A549 (cell line): Measurements from ENCODE around the gene SYT8. TPM values are rescaled to one million over a fixed set of nuclear protein-coding genes. Genes with fewer than 3 reads are reported as not detected.

Experiments used
- ATAC-seq, 2 experiments: fragments of 200-7000 bp in 1 of 2; fragments of >200 bp in 1 of 2; cut with Nextera tagmentation in 1 of 2; cut with Tn5 transposase in 1 of 2; 3 replicates each; pipeline versions ENCODE4 v1.8.0 to v1.9.1; 2018 to 2020; ENCODE audit warnings: mild to moderate bottlenecking in 1 of 2, moderate library complexity in 1 of 2
- CTCF ChIA-PET: fragments of 300-600 bp; sonication (Branson Sonifier 250); formaldehyde crosslinking; extraction: SDS; loops from one replicate; lab custom pipeline; 2021; ENCODE audit warnings: antibody characterized with exemption, inconsistent platforms; lab: Yijun Ruan, JAX
- POLR2A ChIA-PET: fragments of 350-600 bp; formaldehyde crosslinking; extraction: SDS; loops from one replicate; lab custom pipeline; 2021; ENCODE audit warnings: antibody characterized with exemption, inconsistent platforms; lab: Yijun Ruan, JAX
- DNase-seq, 2 experiments: peaks; one replicate each; pipeline versions ENCODE4 v3.0.0 to v3.0.0-alpha.2; 2011 to 2016; ENCODE audit warnings: low read depth in 1 of 2, low spot score in 1 of 2
- FAIRE-seq: peaks from 2 replicates; lab custom pipeline; 2011; peaks lifted over from hg19 to GRCh38; lab: Jason Lieb, UNC
- H3K27ac ChIP-seq, 2 experiments: fragments of >200 bp; sonication (Bioruptor Twin); formaldehyde crosslinking; 3 replicates each; pipeline ENCODE4 v1.5.1; 2016 to 2017
- H3K4me1 ChIP-seq: fragments of >200 bp; sonication (Bioruptor Twin); formaldehyde crosslinking; 3 replicates; pipeline ENCODE4 v1.6.1; 2016
- H3K4me2 ChIP-seq: fragments of >200 bp; sonication (Bioruptor Twin); formaldehyde crosslinking; 3 replicates; pipeline ENCODE4 v1.6.1; 2016
- H3K4me3 ChIP-seq: fragments of >200 bp; sonication (Bioruptor Twin); formaldehyde crosslinking; 3 replicates; pipeline ENCODE4 v1.5.1; 2016
- H3K9me3 ChIP-seq: fragments of >200 bp; sonication (Bioruptor Twin); formaldehyde crosslinking; 3 replicates; pipeline ENCODE4 v1.6.1; 2016
- CHD4 ChIP-seq: fragments of 200-600 bp; sonication (generic); IDR thresholded peaks from 2 replicates; pipeline ENCODE4 v1.6.1; 2016; ENCODE audit warnings: antibody characterized with exemption, mild to moderate bottlenecking, borderline replicate concordance
- E2F6 ChIP-seq: IDR thresholded peaks from 2 replicates; pipeline ENCODE4 v1.6.1; 2012; ENCODE audit warnings: low read depth, borderline replicate concordance
- FOSB ChIP-seq: fragments of 250-450 bp; sonication (Bioruptor Pico); IDR thresholded peaks from 2 replicates; pipeline ENCODE4 v1.5.0; 2020; ENCODE audit warnings: mild to moderate bottlenecking, moderate library complexity
- FOSL2 ChIP-seq, 2 experiments: fragments of 450-650 bp in 1 of 2; fragments of >200 bp in 1 of 2; sonication (Bioruptor Twin) in 1 of 2; formaldehyde crosslinking; IDR thresholded peaks; 2 replicates each; pipeline versions ENCODE4 v1.5.0 to v1.6.1; 2016 to 2020; ENCODE audit warnings: mild to moderate bottlenecking in 1 of 2, moderate library complexity in 1 of 2
- FOXS1 ChIP-seq: fragments of 250-450 bp; sonication (Bioruptor Pico); IDR thresholded peaks from 2 replicates; pipeline ENCODE4 v1.5.0; 2020; ENCODE audit warnings: mild to moderate bottlenecking, moderate library complexity
- HEYL ChIP-seq: fragments of 250-450 bp; sonication (Bioruptor Pico); IDR thresholded peaks from 2 replicates; pipeline ENCODE4 v1.8.0; 2021; ENCODE audit warnings: mild to moderate bottlenecking, moderate library complexity
- HOXA7 ChIP-seq: fragments of 250-450 bp; sonication (Bioruptor Pico); IDR thresholded peaks from 2 replicates; pipeline ENCODE4 v1.5.0; 2020; ENCODE audit warnings: mild to moderate bottlenecking, moderate library complexity
- JUN ChIP-seq, 2 experiments: fragments of >200 bp; sonication (Bioruptor Twin); formaldehyde crosslinking; IDR thresholded peaks; 2 replicates in 1 of 2; 3 replicates in 1 of 2; pipeline ENCODE4 v1.6.1; 2016 to 2017
- JUNB ChIP-seq: fragments of >200 bp; sonication (Bioruptor Twin); formaldehyde crosslinking; IDR thresholded peaks from 2 replicates; pipeline ENCODE4 v1.6.1; 2016
- KDM1A ChIP-seq: fragments of 200-600 bp; sonication (generic); IDR thresholded peaks from 2 replicates; pipeline ENCODE4 v1.6.1; 2016; ENCODE audit warnings: low read depth, mild to moderate bottlenecking
- MAFK ChIP-seq: fragments of 450-650 bp; IDR thresholded peaks from 2 replicates; pipeline ENCODE4 v1.6.1; 2014; ENCODE audit not compliant: partially characterized antibody
- MAX ChIP-seq: IDR thresholded peaks from 2 replicates; pipeline ENCODE4 v1.6.1; 2012
- MAZ ChIP-seq: fragments of 150-350 bp; IDR thresholded peaks from 2 replicates; pipeline ENCODE4 v1.6.1; 2014; ENCODE audit warnings: antibody characterized with exemption, low read depth, low read length, borderline replicate concordance
- MYC ChIP-seq: IDR thresholded peaks from 2 replicates; pipeline ENCODE4 v1.6.1; 2012; ENCODE audit warnings: mild to moderate bottlenecking, inconsistent platforms, low read length, improper control_type of control experiment, borderline replicate concordance
- POLR2A ChIP-seq: IDR thresholded peaks from 2 replicates; pipeline ENCODE4 v1.6.1; 2012; ENCODE audit warnings: mild to moderate bottlenecking, low read length
- POLR2AphosphoS2 ChIP-seq: conservative IDR thresholded peaks from 2 replicates; pipeline ENCODE4 v1.6.1; 2012; ENCODE audit warnings: low read length, improper control_type of control experiment, inconsistent platforms
- RARB ChIP-seq: fragments of 250-450 bp; sonication (Bioruptor Pico); IDR thresholded peaks from 2 replicates; pipeline ENCODE4 v1.8.0; 2021; ENCODE audit warnings: mild to moderate bottlenecking, moderate library complexity
- RCOR1 ChIP-seq: fragments of 150-350 bp; IDR thresholded peaks from 2 replicates; pipeline ENCODE4 v1.6.1; 2014; ENCODE audit warnings: antibody characterized with exemption, low read length, low read depth
- TP53 ChIP-seq: fragments of 250-450 bp; sonication (Bioruptor Pico); IDR thresholded peaks from 2 replicates; pipeline ENCODE4 v1.5.0; 2021; ENCODE audit warnings: mild to moderate bottlenecking, moderate library complexity
- USF2 ChIP-seq: fragments of 450-650 bp; IDR thresholded peaks from 2 replicates; pipeline ENCODE4 v1.6.1; 2014; ENCODE audit warnings: antibody characterized with exemption
- ZC3H11A ChIP-seq: fragments of 450-650 bp; IDR thresholded peaks from 2 replicates; pipeline ENCODE4 v1.6.1; 2014; ENCODE audit warnings: antibody characterized with exemption, mild to moderate bottlenecking
- ZNF302 ChIP-seq: fragments of 250-450 bp; sonication (Bioruptor Pico); IDR thresholded peaks from 2 replicates; pipeline ENCODE4 v1.9.0; 2021; ENCODE audit warnings: inconsistent platforms, mild to moderate bottlenecking, moderate library complexity
- ZSCAN20 ChIP-seq: fragments of 250-450 bp; sonication (Bioruptor Pico); IDR thresholded peaks from 2 replicates; pipeline ENCODE4 v1.8.0; 2022; ENCODE audit warnings: mild to moderate bottlenecking, moderate library complexity
- WGBS: methylation state at CpG from one replicate; pipeline ENCODE4 v1.1.6; 2017; ENCODE audit errors: missing lambda C conversion rate; 5-methylcytosine and 5-hydroxymethylcytosine counted together
- polyA plus RNA-seq, 4 experiments: library from polyadenylated mRNA; depleted of rRNA in 3 of 4; stranded (reverse); fragments of >200 nt; fragmentation: RNase III in 1 of 4; extraction: RNeasy Plus Mini Kit Qiagen cat#74134 plus additional on column Dnase treatment in 1 of 4; gene quantifications; 2 replicates in 3 of 4; 3 replicates in 1 of 4; pipeline ENCODE4 v1.2.3, GENCODE V29; 2011 to 2017

SYT8 gene
- polyA plus RNA-seq, 2 of the 4 experiments (the other 2 are of a cell fraction) = 0.25 TPM; not detected in 1

GRCh38 chr11:1815311-1815710 lies 19.5 kb upstream of the SYT8 start:
- 71% methylated on average over 3 of the region's 8 CpGs for WGBS
- no peak for DNase-seq
- ChIA-PET POLR2A (interaction anchor here (0.6 kb wide), 1 partner anchor 117 kb away, joined by 3 read pairs; no protein-coding TSS in a partner anchor), CTCF (interaction anchor here (0.5 to 11.8 kb wide), 11 partner anchors 9 to 335 kb away, joined by 3 to 138 read pairs (median 4); partner anchors contain the start of genes MRPL23 and SYT8)
- FAIRE-seq = no peak
- no peaks in the 10 kb centered on the region for H3K4me1 ChIP-seq
- peaks cover 12% of the 10 kb centered on the region; the same call in 2 of the 3 replicates for H3K9me3 ChIP-seq
- no peak overlapping the region for H3K27ac ChIP-seq
- no peak for ATAC-seq
- no peak for TF ChIP-seq FOSL2 (IDR thresholded peaks at IDR 0.05)
- no peak for TF ChIP-seq FOSL2 (CRISPR knock-in tag; IDR thresholded peaks at IDR 0.05)
- no peak for TF ChIP-seq MAX
- TF ChIP-seq MAFK = no peak
- TF ChIP-seq USF2 = no peak
- TF ChIP-seq POLR2A = no peak
- TF ChIP-seq KDM1A = no peak
- TF ChIP-seq MAZ = no peak
- TF ChIP-seq RARB (CRISPR knock-in tag) = no peak
- TF ChIP-seq ZC3H11A = no peak
- no peak for TF ChIP-seq E2F6
- H3K4me2 ChIP-seq = no peak overlapping the region
- H3K4me3 ChIP-seq = no peak overlapping the region

- WGBS = 34% methylated on average over 7 of the region's 7 CpGs
- ChIA-PET POLR2A (no interaction called here), CTCF (interaction anchor here (0.6 to 11.8 kb wide), 10 partner anchors 10 to 336 kb away, joined by 3 to 138 read pairs (median 6); partner anchors contain the start of genes CTSD and SYT8)
- peaks cover 12% of the 10 kb centered on the region; the same call in 2 of the 3 replicates for H3K9me3 ChIP-seq
- no peak overlapping the region for H3K4me2 ChIP-seq
- TF ChIP-seq CHD4 (no peak), TP53 (no peak), ZNF302 (no peak), MYC (no peak), FOXS1 (CRISPR knock-in tag) (no peak), HOXA7 (CRISPR knock-in tag) (no peak)
- no peak overlapping the region for H3K4me3 ChIP-seq
- DNase-seq = no peak
- no peak for FAIRE-seq
- no peak overlapping the region for H3K27ac ChIP-seq
- no peaks in the 10 kb centered on the region for H3K4me1 ChIP-seq
- no peak for ATAC-seq
Observed at GRCh38 chr11:1815751-1816150, 19.0 kb upstream of the SYT8 start.

- CTCF ChIA-PET = interaction anchor here (1.4 to 11.8 kb wide), 6 partner anchors 8 to 335 kb away, joined by 4 to 138 read pairs (median 16); partner anchors contain the start of genes CTSD and SYT8
- no peak for FAIRE-seq
- Histone ChIP-seq H3K4me1 (no peaks in the 10 kb centered on the region), H3K4me2 (no peak overlapping the region)
- 60% methylated on average over 5 of the region's 5 CpGs for WGBS
- TF ChIP-seq MAFK = no peak
- no peak for TF ChIP-seq RCOR1
- no peak for TF ChIP-seq JUNB
- TF ChIP-seq ZC3H11A = no peak
- TF ChIP-seq FOSL2 (IDR thresholded peaks at IDR 0.05) = no peak
- TF ChIP-seq FOSL2 (CRISPR knock-in tag; IDR thresholded peaks at IDR 0.05) = no peak
- no peak for TF ChIP-seq POLR2AphosphoS2
- TF ChIP-seq FOSB (CRISPR knock-in tag) = no peak
- TF ChIP-seq E2F6 = no peak
- TF ChIP-seq RARB (CRISPR knock-in tag) = no peak
- TF ChIP-seq CHD4 = no peak
- TF ChIP-seq HEYL (CRISPR knock-in tag) = no peak
- no peak for TF ChIP-seq JUN (IDR thresholded peaks at IDR 0.05)
- TF ChIP-seq ZSCAN20 = no peak
- TF ChIP-seq, all 56 proteins: peak for 0
- POLR2A ChIA-PET = no interaction called here
- DNase-seq = no peak
- no peak overlapping the region for H3K27ac ChIP-seq
- no peak overlapping the region for H3K4me3 ChIP-seq
- H3K9me3 ChIP-seq = peaks cover 12% of the 10 kb centered on the region; the same call in 2 of the 3 replicates
- ATAC-seq = no peak
Observed at GRCh38 chr11:1817000-1817399, 17.8 kb upstream of the SYT8 start.
